NCI-H82 treated with DMSO at 0.1 percent for 48 hours (cell line): ENCODE results near the gene RAB3GAP2.
"Not testable (repeated sequence)": the region's sequence is repeated elsewhere in the genome, so short reads cannot be mapped to it uniquely, and the experiment has no call there.

Experiments
- DNase-seq: peaks from one replicate; lab custom pipeline; 2025; ENCODE audit not compliant: unreplicated experiment; lab: John Stamatoyannopoulos, UW

Gene RAB3GAP2

GRCh38 chr1:220213382-220213983 lies 58.8 kb downstream of the RAB3GAP2 start:
- no peak for DNase-seq

- DNase-seq, result no peak
Measured at GRCh38 chr1:220207411-220207810, 64.8 kb downstream of the RAB3GAP2 start.

- DNase-seq, result not testable (repeated sequence)
Measured at GRCh38 chr1:220204758-220205157, 67.5 kb downstream of the RAB3GAP2 start.

- no peak for DNase-seq
Measured at GRCh38 chr1:220203816-220204215, 68.4 kb downstream of the RAB3GAP2 start.

- DNase-seq, result no peak
Measured at GRCh38 chr1:220198186-220199005, 73.9 kb downstream of the RAB3GAP2 start.

- no peak for DNase-seq
Measured at GRCh38 chr1:220195701-220196100, 76.6 kb downstream of the RAB3GAP2 start.

- DNase-seq, result peak; percentile 11
Measured at GRCh38 chr1:220189750-220190347, 82.4 kb downstream of the RAB3GAP2 start.

GRCh38 chr1:220188538-220188937 lies 83.7 kb downstream of the RAB3GAP2 start:
- DNase-seq, result no peak

- DNase-seq, result no peak
Measured at GRCh38 chr1:220186752-220187151, 85.5 kb downstream of the RAB3GAP2 start.

- DNase-seq, result no peak
Measured at GRCh38 chr1:220184506-220184905, 87.7 kb downstream of the RAB3GAP2 start.

GRCh38 chr1:220182656-220183055 lies 89.6 kb downstream of the RAB3GAP2 start:
- DNase-seq, result no peak

- no peak for DNase-seq
Measured at GRCh38 chr1:220182111-220182510, 90.1 kb downstream of the RAB3GAP2 start.

- no peak for DNase-seq
Measured at GRCh38 chr1:220176540-220176939, 95.7 kb downstream of the RAB3GAP2 start.

GRCh38 chr1:220170836-220171526 lies 101.3 kb downstream of the RAB3GAP2 start:
- DNase-seq, result no peak

GRCh38 chr1:220169887-220170286 lies 102.4 kb downstream of the RAB3GAP2 start:
- DNase-seq, result not testable (repeated sequence)

- no peak for DNase-seq
Measured at GRCh38 chr1:220166853-220167252, 105.4 kb downstream of the RAB3GAP2 start.

GRCh38 chr1:220164517-220164916 lies 107.7 kb downstream of the RAB3GAP2 start:
- DNase-seq, result no peak

- DNase-seq, result no peak
Measured at GRCh38 chr1:220164116-220164515, 108.1 kb downstream of the RAB3GAP2 start.

- DNase-seq, result no peak
Measured at GRCh38 chr1:220160027-220160426, 112.2 kb downstream of the RAB3GAP2 start.

- DNase-seq, result no peak
Measured at GRCh38 chr1:220159041-220159440, 113.2 kb downstream of the RAB3GAP2 start.

GRCh38 chr1:220158530-220158929 lies 113.7 kb downstream of the RAB3GAP2 start:
- DNase-seq, result not testable (repeated sequence)
